SU-DHL-6 (cell line): Measurements from ENCODE around the gene ARL8A.

Experiments
- H2AFZ ChIP-seq: fragments of 200-600 bp; sonication (generic); 2 replicates; pipeline ENCODE4 v1.6.1; 2014; ENCODE audit warnings: low read depth, mild to moderate bottlenecking, moderate library complexity, mixed read lengths, antibody characterized with exemption, low read length; ENCODE audit not compliant: severe bottlenecking
- H3F3A ChIP-seq: fragments of 200-600 bp; shearing (Covaris generic); 2 replicates; pipeline ENCODE4 v1.6.0; 2016; ENCODE audit warnings: antibody characterized with exemption, mild to moderate bottlenecking; ENCODE audit not compliant: insufficient read depth
- H3K27ac ChIP-seq: fragments of 200-600 bp; sonication (generic); 2 replicates; pipeline ENCODE4 v1.5.1; 2016; ENCODE audit warnings: low read depth, mild to moderate bottlenecking, low read length, moderate library complexity, mixed read lengths
- H3K27me3 ChIP-seq: fragments of 200-600 bp; sonication (generic), shearing (Covaris generic); 2 replicates; pipeline ENCODE4 v1.6.0; 2014; ENCODE audit warnings: mild to moderate bottlenecking, low read length
- H3K36me3 ChIP-seq: fragments of 200-600 bp; sonication (generic); 2 replicates; pipeline ENCODE4 v1.6.1; 2014; ENCODE audit warnings: mild to moderate bottlenecking, low read length, mixed read lengths
- H3K4me2 ChIP-seq: fragments of 300-600, 200-600 bp; shearing (Covaris generic), sonication (generic); 2 replicates; pipeline ENCODE4 v1.6.0; 2014; ENCODE audit warnings: low read length, low read depth, mild to moderate bottlenecking; ENCODE audit not compliant: poor library complexity, severe bottlenecking
- H3K4me3 ChIP-seq: fragments of 200-600 bp; sonication (generic); 2 replicates; pipeline ENCODE4 v1.5.1; 2014; ENCODE audit warnings: antibody characterized with exemption, low read length, mild to moderate bottlenecking, mixed read lengths; ENCODE audit not compliant: insufficient read depth, poor library complexity, severe bottlenecking
- H3K79me2 ChIP-seq: fragments of 200-600 bp; sonication (generic); 2 replicates; pipeline ENCODE4 v1.6.1; 2014; ENCODE audit warnings: mild to moderate bottlenecking, low read length, moderate library complexity; ENCODE audit not compliant: insufficient read depth
- H3K9ac ChIP-seq: fragments of 200-600 bp; sonication (generic); 2 replicates; pipeline ENCODE4 v1.7.0; 2014; ENCODE audit warnings: mild to moderate bottlenecking, low read length
- H3K9me2 ChIP-seq: fragments of 200-600 bp; sonication (generic); replicated peaks from 2 replicates; pipeline ENCODE4 v1.6.1; 2014; ENCODE audit warnings: low read length; ENCODE audit not compliant: insufficient read depth
- H3K9me3 ChIP-seq: fragments of 200-600 bp; sonication (generic); 2 replicates; pipeline ENCODE4 v1.6.1; 2014; ENCODE audit warnings: low read length, mixed read lengths; ENCODE audit not compliant: insufficient read depth
- H4K20me1 ChIP-seq: fragments of 200-600 bp; sonication (generic); 2 replicates; pipeline ENCODE4 v1.6.1; 2014; ENCODE audit warnings: low read depth, mild to moderate bottlenecking, antibody characterized with exemption, low read length, moderate library complexity, mixed read lengths
- EZH2phosphoT487 ChIP-seq: fragments of 200-600 bp; sonication (generic), shearing (Covaris generic); conservative IDR thresholded peaks from 2 replicates; pipeline ENCODE4 v1.6.1; 2018; ENCODE audit warnings: mild to moderate bottlenecking, antibody characterized with exemption, low read length, moderate library complexity, mixed read lengths
- TF ChIP-seq, protein P1 (sequence below): fragments of 200-600 bp; sonication (generic); IDR thresholded peaks from one replicate; pipeline ENCODE4 v1.5.1; 2017; ENCODE audit warnings: antibody characterized with exemption, mild to moderate bottlenecking, low read length, moderate library complexity; ENCODE audit not compliant: insufficient read depth, poor library complexity, severe bottlenecking

ARL8A gene

DNA sequence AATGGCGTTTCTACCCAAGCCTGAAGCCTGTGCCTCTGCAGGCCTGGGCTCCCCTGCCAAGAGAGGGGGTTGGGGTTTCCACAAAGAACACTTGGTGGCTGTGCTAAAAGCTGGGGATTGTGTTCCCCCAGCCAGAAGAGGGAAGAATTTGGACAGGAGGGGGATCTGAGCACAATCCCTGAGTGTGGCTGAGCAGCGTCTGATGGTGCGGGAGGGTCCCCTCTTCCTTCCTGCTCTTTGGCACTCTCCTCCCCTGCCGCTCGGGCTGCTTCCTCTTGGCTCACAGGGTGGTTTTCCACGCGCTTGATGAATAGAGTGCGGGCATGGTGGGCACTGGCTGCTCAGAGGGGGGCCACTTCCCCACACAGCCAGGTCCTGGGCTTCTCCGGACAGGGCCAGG is 18.1 kb downstream of the ARL8A start:
- no peaks in the 10 kb centered on the region for H3K27me3 ChIP-seq
- no peak overlapping the region for H3K27ac ChIP-seq
- no peak overlapping the region for H3K4me3 ChIP-seq
- H3K36me3 ChIP-seq, result no peaks in the 10 kb centered on the region
- H3F3A ChIP-seq, result no peaks in the 10 kb centered on the region
- no peak overlapping the region for H2AFZ ChIP-seq
- H3K4me2 ChIP-seq, result no peak overlapping the region
- no peaks in the 10 kb centered on the region for H3K9me3 ChIP-seq
- TF ChIP-seq, protein P1, sequence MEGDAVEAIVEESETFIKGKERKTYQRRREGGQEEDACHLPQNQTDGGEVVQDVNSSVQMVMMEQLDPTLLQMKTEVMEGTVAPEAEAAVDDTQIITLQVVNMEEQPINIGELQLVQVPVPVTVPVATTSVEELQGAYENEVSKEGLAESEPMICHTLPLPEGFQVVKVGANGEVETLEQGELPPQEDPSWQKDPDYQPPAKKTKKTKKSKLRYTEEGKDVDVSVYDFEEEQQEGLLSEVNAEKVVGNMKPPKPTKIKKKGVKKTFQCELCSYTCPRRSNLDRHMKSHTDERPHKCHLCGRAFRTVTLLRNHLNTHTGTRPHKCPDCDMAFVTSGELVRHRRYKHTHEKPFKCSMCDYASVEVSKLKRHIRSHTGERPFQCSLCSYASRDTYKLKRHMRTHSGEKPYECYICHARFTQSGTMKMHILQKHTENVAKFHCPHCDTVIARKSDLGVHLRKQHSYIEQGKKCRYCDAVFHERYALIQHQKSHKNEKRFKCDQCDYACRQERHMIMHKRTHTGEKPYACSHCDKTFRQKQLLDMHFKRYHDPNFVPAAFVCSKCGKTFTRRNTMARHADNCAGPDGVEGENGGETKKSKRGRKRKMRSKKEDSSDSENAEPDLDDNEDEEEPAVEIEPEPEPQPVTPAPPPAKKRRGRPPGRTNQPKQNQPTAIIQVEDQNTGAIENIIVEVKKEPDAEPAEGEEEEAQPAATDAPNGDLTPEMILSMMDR, result no peak
- TF ChIP-seq EZH2phosphoT487, result no peak
- no peaks in the 10 kb centered on the region for H4K20me1 ChIP-seq
- no peaks in the 10 kb centered on the region for H3K79me2 ChIP-seq
- no peaks in the 10 kb centered on the region for H3K9me2 ChIP-seq
- no peak overlapping the region for H3K9ac ChIP-seq

DNA sequence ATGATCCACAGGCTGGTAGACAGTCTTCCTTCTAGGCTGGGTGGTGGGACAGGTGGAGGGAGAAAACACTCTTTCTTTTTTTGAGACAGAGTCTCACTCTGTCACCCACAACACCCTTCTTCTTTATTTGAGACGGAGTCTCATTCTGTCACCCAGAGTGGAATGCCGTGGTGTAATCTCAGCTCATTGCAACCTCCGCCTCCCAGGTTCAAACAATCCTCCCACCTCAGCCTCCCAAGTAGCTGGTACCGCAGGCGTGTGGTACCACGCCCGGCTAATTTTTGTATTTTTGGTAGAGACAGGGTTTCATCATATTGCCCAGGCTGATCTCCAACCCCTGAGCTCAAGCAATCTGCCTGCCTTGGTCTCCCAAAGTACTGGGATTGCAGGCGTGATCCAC is 18.9 kb downstream of the ARL8A start:
- TF ChIP-seq EZH2phosphoT487, result no peak
- TF ChIP-seq, protein P1, result no peak
- H2AFZ ChIP-seq, result no peak overlapping the region
- H3K4me3 ChIP-seq, result no peak overlapping the region
- H3K36me3 ChIP-seq, result no peaks in the 10 kb centered on the region
- no peak overlapping the region for H3K27ac ChIP-seq
- no peaks in the 10 kb centered on the region for H3K79me2 ChIP-seq
- H3K9me3 ChIP-seq, result no peaks in the 10 kb centered on the region
- no peaks in the 10 kb centered on the region for H4K20me1 ChIP-seq
- H3K9me2 ChIP-seq, result no peaks in the 10 kb centered on the region
- no peaks in the 10 kb centered on the region for H3K27me3 ChIP-seq
- H3K9ac ChIP-seq, result no peak overlapping the region
- H3K4me2 ChIP-seq, result no peak overlapping the region
- no peaks in the 10 kb centered on the region for H3F3A ChIP-seq

DNA sequence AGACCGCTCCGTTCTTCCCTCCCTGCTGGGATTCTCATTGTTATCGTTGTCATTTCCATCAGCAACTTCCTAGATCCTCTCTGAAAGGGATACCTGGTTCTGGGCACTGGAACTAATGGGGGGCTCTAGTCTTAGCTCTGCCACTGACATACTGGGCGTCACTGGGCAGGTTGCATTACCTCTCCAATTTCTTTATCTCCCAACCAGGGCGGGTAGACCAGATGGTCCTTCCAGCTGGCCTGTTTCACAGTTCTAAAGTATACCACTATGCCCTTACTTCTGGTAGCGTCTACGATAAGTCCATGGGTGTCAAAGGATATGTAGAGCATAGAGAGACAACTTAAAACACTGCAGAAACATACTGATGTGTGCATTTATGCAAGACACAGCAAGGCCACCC is 20.4 kb downstream of the ARL8A start:
- H3K36me3 ChIP-seq, result no peaks in the 10 kb centered on the region
- H3K27me3 ChIP-seq, result no peaks in the 10 kb centered on the region
- no peaks in the 10 kb centered on the region for H4K20me1 ChIP-seq
- no peak overlapping the region for H3K27ac ChIP-seq
- H3K4me3 ChIP-seq, result no peak overlapping the region
- no peaks in the 10 kb centered on the region for H3K9me2 ChIP-seq
- TF ChIP-seq, protein P1, result no peak
- TF ChIP-seq EZH2phosphoT487, result no peak
- no peak overlapping the region for H3K9ac ChIP-seq
- no peaks in the 10 kb centered on the region for H3K9me3 ChIP-seq
- H3K79me2 ChIP-seq, result no peaks in the 10 kb centered on the region
- H3F3A ChIP-seq, result no peaks in the 10 kb centered on the region
- no peak overlapping the region for H2AFZ ChIP-seq
- H3K4me2 ChIP-seq, result no peak overlapping the region

DNA sequence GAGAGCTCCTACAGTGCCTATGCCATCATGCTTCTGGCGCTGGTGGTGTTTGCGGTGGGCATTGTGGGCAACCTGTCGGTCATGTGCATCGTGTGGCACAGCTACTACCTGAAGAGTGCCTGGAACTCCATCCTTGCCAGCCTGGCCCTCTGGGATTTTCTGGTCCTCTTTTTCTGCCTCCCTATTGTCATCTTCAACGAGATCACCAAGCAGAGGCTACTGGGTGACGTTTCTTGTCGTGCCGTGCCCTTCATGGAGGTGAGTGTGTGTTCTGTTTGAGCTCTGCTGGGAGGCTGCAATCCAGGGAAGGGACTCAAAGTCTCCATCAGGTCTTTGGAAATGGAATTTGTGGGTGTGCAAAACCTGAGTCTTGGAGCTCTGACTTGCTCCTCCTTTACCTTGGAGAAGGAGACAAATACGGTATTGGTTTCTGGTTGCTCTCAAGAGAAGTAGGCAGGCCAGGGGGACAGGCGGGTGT is 21.2 kb downstream of the ARL8A start:
- H3K9me3 ChIP-seq, result no peaks in the 10 kb centered on the region
- no peak overlapping the region for H3K9ac ChIP-seq
- H3K36me3 ChIP-seq, result no peaks in the 10 kb centered on the region
- no peak overlapping the region for H2AFZ ChIP-seq
- no peaks in the 10 kb centered on the region for H3F3A ChIP-seq
- H4K20me1 ChIP-seq, result no peaks in the 10 kb centered on the region
- H3K9me2 ChIP-seq, result no peaks in the 10 kb centered on the region
- H3K4me3 ChIP-seq, result no peak overlapping the region
- H3K4me2 ChIP-seq, result no peak overlapping the region
- no peaks in the 10 kb centered on the region for H3K27me3 ChIP-seq
- no peaks in the 10 kb centered on the region for H3K79me2 ChIP-seq
- no peak for TF ChIP-seq EZH2phosphoT487
- TF ChIP-seq, protein P1, result no peak
- H3K27ac ChIP-seq, result no peak overlapping the region
